MM.1S (cell line): Measurements from ENCODE around the gene GOLGA8F.
"Not testable (repeated sequence)": the region's sequence is repeated elsewhere in the genome, so short reads cannot be mapped to it uniquely, and the experiment has no call there.

ENCODE experiments used
- DNase-seq: peaks from one replicate; pipeline ENCODE4 v3.0.0-alpha.2; 2015
- H2AFZ ChIP-seq: fragments of 300-600 bp; sonication (generic); 2 replicates; pipeline ENCODE4 v1.6.0; 2016; ENCODE audit warnings: antibody characterized with exemption, low read length
- H3F3A ChIP-seq: fragments of 300-600 bp; sonication (generic); 2 replicates; pipeline ENCODE4 v1.6.1; 2016; ENCODE audit warnings: mild to moderate bottlenecking, antibody characterized with exemption, low read length, moderate library complexity, mixed read lengths; ENCODE audit not compliant: insufficient read depth
- H3K27ac ChIP-seq: fragments of 300-600 bp; sonication (generic); 2 replicates; pipeline ENCODE4 v1.5.1; 2016; ENCODE audit warnings: mild to moderate bottlenecking, low read length
- H3K27me3 ChIP-seq: fragments of 300-600 bp; sonication (generic); replicated peaks from 2 replicates; pipeline ENCODE4 v1.6.0; 2016; ENCODE audit warnings: low read length; ENCODE audit not compliant: insufficient read depth
- H3K36me3 ChIP-seq: fragments of 300-600 bp; sonication (generic); replicated peaks from 2 replicates; pipeline ENCODE4 v1.6.1; 2016; ENCODE audit warnings: mild to moderate bottlenecking, low read length, mixed read lengths; ENCODE audit not compliant: insufficient read depth
- H3K4me1 ChIP-seq: fragments of 300-600 bp; sonication (generic); 2 replicates; pipeline ENCODE4 v1.6.1; 2016; ENCODE audit warnings: low read length, mixed read lengths
- H3K4me2 ChIP-seq: fragments of 300-600 bp; sonication (generic); 2 replicates; pipeline ENCODE4 v1.6.0; 2016; ENCODE audit warnings: low read depth, low read length
- H3K4me3 ChIP-seq: fragments of 300-600 bp; sonication (generic); 2 replicates; pipeline ENCODE4 v1.5.1; 2016; ENCODE audit warnings: low read length, mixed read lengths
- H3K79me2 ChIP-seq: fragments of 300-600 bp; sonication (generic); 2 replicates; pipeline ENCODE4 v1.6.1; 2016; ENCODE audit warnings: mixed run types, low read length, mixed read lengths
- H3K9ac ChIP-seq: fragments of 300-600 bp; sonication (generic); 2 replicates; pipeline ENCODE4 v1.6.1; 2016; ENCODE audit warnings: low read length, mixed read lengths
- H3K9me2 ChIP-seq: fragments of 300-600 bp; sonication (generic); replicated peaks from 2 replicates; pipeline ENCODE4 v1.6.1; 2016; ENCODE audit warnings: mild to moderate bottlenecking, low read length, mixed read lengths; ENCODE audit not compliant: insufficient read depth
- H3K9me3 ChIP-seq: fragments of 300-600 bp; sonication (generic); replicated peaks from 2 replicates; pipeline ENCODE4 v1.6.1; 2016; ENCODE audit warnings: mild to moderate bottlenecking, low read length, mixed read lengths; ENCODE audit not compliant: insufficient read depth
- H4K20me1 ChIP-seq: fragments of 300-600 bp; sonication (generic); 2 replicates; pipeline ENCODE4 v1.6.1; 2016; ENCODE audit warnings: mild to moderate bottlenecking, low read length, moderate library complexity, mixed read lengths; ENCODE audit not compliant: insufficient read depth

The GOLGA8F gene

GRCh38 chr15:28378364-28378763, at the start of gene GOLGA8F:
Gene GOLGA8F, plus strand, starts transcription at chr15:28378664. Its CDS starts 98 bp downstream, at chr15:28378762.
- H3K27ac ChIP-seq, H3K4me2 ChIP-seq, H3F3A ChIP-seq, H3K79me2 ChIP-seq, H3K9me2 ChIP-seq, H3K9me3 ChIP-seq, H2AFZ ChIP-seq, H3K4me1 ChIP-seq, H3K4me3 ChIP-seq, H4K20me1 ChIP-seq, H3K9ac ChIP-seq, DNase-seq, H3K27me3 ChIP-seq, H3K36me3 ChIP-seq: not testable (repeated sequence)

- H3K4me1 ChIP-seq, H3K27ac ChIP-seq, H4K20me1 ChIP-seq, H3K4me2 ChIP-seq, H2AFZ ChIP-seq, H3F3A ChIP-seq, DNase-seq, H3K9me3 ChIP-seq, H3K79me2 ChIP-seq, H3K27me3 ChIP-seq, H3K4me3 ChIP-seq, H3K36me3 ChIP-seq, H3K9ac ChIP-seq, H3K9me2 ChIP-seq: not testable (repeated sequence)
Measured at GRCh38 chr15:28357984-28358383, 20.5 kb upstream of the GOLGA8F start, which contains the start of gene GOLGA6L24. Gene GOLGA6L24, minus strand, starts transcription at chr15:28358084. Its CDS starts 61 bp downstream, at chr15:28358023.

- H3K9me3 ChIP-seq, H3K36me3 ChIP-seq, H4K20me1 ChIP-seq, H2AFZ ChIP-seq, H3K4me1 ChIP-seq, H3K4me2 ChIP-seq, DNase-seq, H3K9me2 ChIP-seq, H3K27me3 ChIP-seq, H3F3A ChIP-seq, H3K27ac ChIP-seq, H3K9ac ChIP-seq, H3K79me2 ChIP-seq, H3K4me3 ChIP-seq: not testable (repeated sequence)
Measured at GRCh38 chr15:28365502-28365901, 13.0 kb upstream of the GOLGA8F start.

- not testable (repeated sequence) for H3K9me2 ChIP-seq, H3K4me2 ChIP-seq, H3K9me3 ChIP-seq, H3K9ac ChIP-seq, H3K4me3 ChIP-seq, H3K4me1 ChIP-seq, DNase-seq, H3F3A ChIP-seq, H4K20me1 ChIP-seq, H3K27me3 ChIP-seq, H3K36me3 ChIP-seq, H3K27ac ChIP-seq, H3K79me2 ChIP-seq, H2AFZ ChIP-seq
Measured at GRCh38 chr15:28380053-28380452, 1.6 kb downstream of the GOLGA8F start.

- H3K36me3 ChIP-seq, H3K27ac ChIP-seq, H3K79me2 ChIP-seq, H3K27me3 ChIP-seq, H3F3A ChIP-seq, H3K9ac ChIP-seq, H3K9me3 ChIP-seq, H2AFZ ChIP-seq, H3K4me2 ChIP-seq, H3K9me2 ChIP-seq, H3K4me3 ChIP-seq, H4K20me1 ChIP-seq, H3K4me1 ChIP-seq, DNase-seq: not testable (repeated sequence)
Measured at GRCh38 chr15:28396022-28396421, 17.6 kb downstream of the GOLGA8F start.

GRCh38 chr15:28402774-28403435, 24.4 kb downstream of the GOLGA8F start:
- H3K9me2 ChIP-seq, H3K4me1 ChIP-seq, H3K27ac ChIP-seq, H3K79me2 ChIP-seq, H4K20me1 ChIP-seq, H3K9ac ChIP-seq, DNase-seq, H3F3A ChIP-seq, H3K9me3 ChIP-seq, H3K27me3 ChIP-seq, H2AFZ ChIP-seq, H3K4me2 ChIP-seq, H3K4me3 ChIP-seq, H3K36me3 ChIP-seq: not testable (repeated sequence)

- H3K79me2 ChIP-seq, H3K36me3 ChIP-seq, H3K27me3 ChIP-seq, H3K27ac ChIP-seq, H2AFZ ChIP-seq, H3K9me3 ChIP-seq, H4K20me1 ChIP-seq, H3K4me3 ChIP-seq, DNase-seq, H3K9ac ChIP-seq, H3K4me1 ChIP-seq, H3F3A ChIP-seq, H3K4me2 ChIP-seq, H3K9me2 ChIP-seq: not testable (repeated sequence)
Measured at GRCh38 chr15:28420470-28420869, 42.0 kb downstream of the GOLGA8F start.

GRCh38 chr15:28435594-28435993, 57.1 kb downstream of the GOLGA8F start:
- H3K9me3 ChIP-seq, H3K4me3 ChIP-seq, H3K4me1 ChIP-seq, H3K36me3 ChIP-seq, H3K27me3 ChIP-seq, H3K27ac ChIP-seq, H3K9me2 ChIP-seq, H3F3A ChIP-seq, H2AFZ ChIP-seq, DNase-seq, H3K4me2 ChIP-seq, H4K20me1 ChIP-seq, H3K79me2 ChIP-seq, H3K9ac ChIP-seq: not testable (repeated sequence)
